CD4-positive, alpha-beta T cell treated with Interleukin-21 for 1 hour (primary cell): ENCODE results near the gene SUCLG1.
"Not testable (repeated sequence)": the region's sequence is repeated elsewhere in the genome, so short reads cannot be mapped to it uniquely, and the experiment has no call there.

Experiments
- DNase-seq: peaks from one replicate; pipeline ENCODE4 v3.0.0-alpha.2; 2020

The SUCLG1 gene

GRCh38 chr2:84409531-84409930 is 49.5 kb downstream of the SUCLG1 start:
- DNase-seq, result no peak

- DNase-seq, result not testable (repeated sequence)
Observed at GRCh38 chr2:84402111-84402510, 57.0 kb downstream of the SUCLG1 start.

- DNase-seq, result not testable (repeated sequence)
Observed at GRCh38 chr2:84399839-84400238, 59.2 kb downstream of the SUCLG1 start.

- no peak for DNase-seq
Observed at GRCh38 chr2:84395820-84396219, 63.3 kb downstream of the SUCLG1 start.

GRCh38 chr2:84394628-84395027 is 64.5 kb downstream of the SUCLG1 start:
- no peak for DNase-seq

GRCh38 chr2:84393829-84394228 is 65.3 kb downstream of the SUCLG1 start:
- DNase-seq, result no peak

GRCh38 chr2:84389794-84390193 is 69.3 kb downstream of the SUCLG1 start:
- DNase-seq, result no peak

- no peak for DNase-seq
Observed at GRCh38 chr2:84388921-84389490, 70.1 kb downstream of the SUCLG1 start.

- DNase-seq, result no peak
Observed at GRCh38 chr2:84388133-84388532, 70.9 kb downstream of the SUCLG1 start.

GRCh38 chr2:84386336-84387040 is 72.6 kb downstream of the SUCLG1 start:
- DNase-seq, result no peak

GRCh38 chr2:84383271-84383670 is 75.8 kb downstream of the SUCLG1 start:
- DNase-seq, result no peak

- DNase-seq, result no peak
Observed at GRCh38 chr2:84380875-84381274, 78.2 kb downstream of the SUCLG1 start.

- no peak for DNase-seq
Observed at GRCh38 chr2:84378960-84379359, 80.1 kb downstream of the SUCLG1 start.

- DNase-seq, result no peak
Observed at GRCh38 chr2:84375020-84375419, 84.1 kb downstream of the SUCLG1 start.

- no peak for DNase-seq
Observed at GRCh38 chr2:84373866-84374265, 85.2 kb downstream of the SUCLG1 start.
